Epithelial cell of umbilical artery (primary cell): Measurements from ENCODE around the gene C10orf88. TPM values are rescaled to one million over a fixed set of nuclear protein-coding genes. Genes with fewer than 3 reads are reported as not detected.

Experiments
- total RNA-seq: library from RNA; depleted of rRNA; stranded (reverse); fragments of >200 nt; gene quantifications from 2 replicates; pipeline ENCODE4 v1.2.3, GENCODE V29; 2014

Gene C10orf88
- 12.3 and 13.2 TPM in 2 replicates for total RNA-seq

GRCh38 chr10:122953902-122954730 lies at the start of gene C10orf88:
TSS of gene C10orf88 (minus strand) at chr10:122954227. CDS start at chr10:122954178, 49 bp downstream.

GRCh38 chr10:122980209-122981065 lies 26.4 kb upstream of the C10orf88 start, which contains the start of gene PSTK:
TSS of gene PSTK (plus strand) at chr10:122980401. CDS start at chr10:122980480, 79 bp downstream.

GRCh38 chr10:122910310-122910709 lies 43.7 kb downstream of the C10orf88 start, which contains the start of gene FAM24A:
TSS of gene FAM24A (plus strand) at chr10:122910610. CDS start at chr10:122911635, 1,025 bp downstream.

Other genes with a start within 250 kb of the C10orf88 start
- 0.91 and 0.97 TPM in 2 replicates for gene CUZD1, start 108.4 kb downstream of the C10orf88 start, total RNA-seq
- 7.5 and 12.2 TPM in 2 replicates for gene FAM24B, start 74.6 kb downstream of the C10orf88 start, total RNA-seq
- not detected in 2 replicates for gene FAM24A, start 43.6 kb downstream of the C10orf88 start, total RNA-seq
- 2.9 and 5.2 TPM in 2 replicates for gene PSTK, start 26.2 kb upstream of the C10orf88 start, total RNA-seq
- 1.9 and 6.8 TPM in 2 replicates for gene IKZF5, start 54.6 kb upstream of the C10orf88 start, total RNA-seq
- gene ACADSB, start 54.8 kb upstream of the C10orf88 start, total RNA-seq: 4.9 and 6.5 TPM in 2 replicates
- not detected in 2 replicates for gene HMX3, start 181.7 kb upstream of the C10orf88 start, total RNA-seq
- not detected in 2 replicates for gene HMX2, start 193.9 kb upstream of the C10orf88 start, total RNA-seq
- gene BUB3, start 200.2 kb upstream of the C10orf88 start, total RNA-seq: 185 and 237 TPM in 2 replicates